Stimulated activated CD8-positive, alpha-beta memory T cell treated with anti-CD3 and anti-CD28 coated beads, Interleukin-7, amount 100 ng/mL, for 4 hours (primary cell): ENCODE results near the gene CDK5RAP2.
"Not testable (repeated sequence)": the region's sequence is repeated elsewhere in the genome, so short reads cannot be mapped to it uniquely, and the experiment has no call there.

ENCODE experiments used
- DNase-seq, 2 donors: peaks; one replicate each; pipeline ENCODE4 v3.0.0-alpha.2; 2020; ENCODE audit warnings: low read depth in 2 of 2

Gene CDK5RAP2

DNA sequence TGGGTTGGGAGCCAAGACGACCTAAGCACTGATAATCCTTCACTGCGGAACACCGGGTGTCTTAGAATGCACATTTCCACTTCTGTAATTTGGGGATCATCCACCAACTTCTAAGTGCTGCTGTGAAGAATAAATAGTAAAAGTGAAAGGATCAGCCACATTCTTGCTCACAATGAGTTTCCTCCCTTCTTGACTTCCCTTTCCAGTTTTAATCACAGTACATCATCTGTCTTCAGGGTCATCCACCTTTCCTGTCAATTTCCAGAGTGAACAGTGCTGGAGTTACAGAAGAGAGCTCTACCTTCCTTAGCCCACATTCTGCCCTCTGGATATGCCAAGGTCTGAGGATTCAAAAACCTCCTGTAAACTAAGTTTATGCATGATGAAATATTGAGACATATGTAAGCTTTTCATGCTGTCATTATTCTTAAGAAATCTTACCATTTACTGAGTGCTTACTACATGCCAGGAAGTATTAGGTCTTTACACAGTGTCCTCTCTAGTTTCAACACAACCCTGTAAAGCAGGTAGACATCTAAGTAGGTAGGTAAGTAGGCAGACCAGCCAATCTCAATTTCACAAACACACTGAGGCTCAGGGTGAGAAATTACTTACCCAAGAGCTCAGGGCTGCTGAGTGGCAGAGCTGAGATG is 105.2 kb downstream of the CDK5RAP2 start:
- DNase-seq = no peak

DNA sequence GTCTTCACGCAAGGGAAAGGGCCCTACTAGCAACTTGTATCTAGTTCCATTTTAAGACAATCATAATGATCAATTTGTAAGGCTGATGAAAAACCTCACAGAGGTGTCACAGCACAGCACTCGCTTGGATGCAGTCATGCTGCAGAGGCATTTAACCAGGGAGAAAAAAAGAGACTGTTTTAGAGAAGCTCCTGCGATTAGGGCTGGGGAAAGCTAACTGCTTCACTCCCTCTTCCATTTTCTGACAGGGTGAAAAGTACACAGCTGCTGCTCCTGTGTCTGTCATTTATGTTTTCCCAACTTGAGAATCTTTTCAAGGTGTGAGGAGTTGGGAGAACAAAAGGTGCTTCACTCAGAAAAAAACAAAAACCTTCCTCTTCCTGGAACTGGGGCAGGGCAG is 106.4 kb downstream of the CDK5RAP2 start:
- DNase-seq = no peak

DNA sequence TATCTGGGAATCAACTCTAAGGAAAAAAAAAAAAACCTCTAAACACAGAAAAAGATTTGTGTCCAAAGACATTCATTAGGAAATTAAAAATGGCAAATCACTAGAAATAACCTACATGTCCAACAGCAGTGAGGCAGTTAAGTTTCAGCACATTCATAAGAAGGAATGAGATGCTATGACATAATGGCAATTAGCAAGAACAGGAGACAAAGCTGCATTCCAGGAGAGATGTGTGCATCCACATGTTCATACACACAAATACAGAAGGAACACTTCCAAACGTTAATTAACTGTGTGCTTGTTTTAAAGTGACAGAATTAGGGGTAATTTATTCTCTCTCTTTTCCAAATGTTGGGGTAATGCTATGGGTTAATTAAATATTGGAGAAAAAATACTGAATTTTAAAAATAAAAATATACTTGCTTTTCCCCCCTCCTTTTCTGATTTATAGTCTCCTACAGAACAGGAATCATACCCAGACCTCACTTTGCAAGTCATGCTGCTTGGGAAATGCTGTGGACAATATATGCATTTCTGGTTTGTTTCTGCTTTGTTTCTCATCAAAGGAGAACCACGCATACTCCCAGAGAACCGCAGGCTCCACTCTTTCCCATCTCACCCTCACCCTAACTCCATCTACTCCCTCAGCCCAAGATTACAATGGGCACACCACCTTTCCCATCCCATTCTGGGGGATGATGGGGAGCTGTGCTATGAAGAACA is 114.1 kb downstream of the CDK5RAP2 start:
- DNase-seq = no peak

- no peak for DNase-seq
These were observed 115.0 kb downstream of the CDK5RAP2 start for GRCh38 chr9:120464887-120465421.

DNA sequence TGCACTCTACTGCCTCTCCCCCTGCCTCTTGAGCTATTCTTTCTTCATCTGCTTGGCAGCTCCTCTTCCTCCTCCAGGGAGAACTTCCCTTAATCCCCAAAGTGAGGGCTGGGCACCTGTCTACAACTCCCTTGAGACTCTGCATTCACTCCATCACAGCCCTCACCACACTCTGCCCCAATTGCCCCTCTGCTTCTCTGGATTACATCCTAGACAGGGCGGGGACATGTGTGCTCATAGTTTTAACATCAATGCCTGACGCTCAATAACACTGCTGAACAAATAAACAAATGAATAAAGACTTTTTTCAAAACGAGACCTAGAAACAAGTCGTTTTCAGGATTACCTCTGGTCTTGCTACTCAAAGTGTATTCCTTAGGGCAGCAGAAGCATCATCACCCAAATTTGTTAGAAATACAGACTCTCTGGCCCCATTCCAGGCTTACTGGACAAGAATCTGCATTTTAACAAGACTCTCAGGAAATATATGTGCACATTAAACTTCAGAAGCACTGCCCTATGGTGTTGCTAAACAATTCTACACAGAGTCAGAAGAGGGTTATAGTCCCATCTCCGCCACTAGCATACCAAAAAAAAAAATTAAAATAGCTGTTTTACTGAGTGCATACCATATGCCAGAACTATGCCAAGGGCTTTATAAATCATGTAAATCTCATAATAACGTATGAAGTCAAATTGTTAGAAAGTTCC is 115.6 kb downstream of the CDK5RAP2 start:
- no peak for DNase-seq

DNA sequence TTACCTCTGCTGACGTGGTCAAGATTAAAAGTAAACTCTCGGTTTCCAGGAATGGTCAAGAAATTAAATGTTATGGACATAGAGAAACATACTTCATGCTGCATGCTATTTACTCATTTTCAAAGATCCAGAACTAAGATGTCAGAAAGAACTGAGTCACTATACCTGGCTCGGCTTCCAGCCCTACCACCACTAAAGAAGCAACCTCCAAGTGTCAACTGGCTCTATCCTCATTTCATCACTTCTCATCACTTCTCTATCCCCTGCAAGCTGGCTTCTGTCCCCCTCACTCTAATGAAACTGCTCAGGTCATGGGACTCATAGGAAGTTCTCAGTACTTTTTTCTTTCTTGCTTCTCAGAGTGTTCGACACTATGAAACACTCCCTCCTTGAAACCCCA is 116.2 kb downstream of the CDK5RAP2 start:
- DNase-seq = no peak

- DNase-seq = not testable (repeated sequence)
These were observed 118.3 kb downstream of the CDK5RAP2 start for GRCh38 chr9:120461677-120462076.

DNA sequence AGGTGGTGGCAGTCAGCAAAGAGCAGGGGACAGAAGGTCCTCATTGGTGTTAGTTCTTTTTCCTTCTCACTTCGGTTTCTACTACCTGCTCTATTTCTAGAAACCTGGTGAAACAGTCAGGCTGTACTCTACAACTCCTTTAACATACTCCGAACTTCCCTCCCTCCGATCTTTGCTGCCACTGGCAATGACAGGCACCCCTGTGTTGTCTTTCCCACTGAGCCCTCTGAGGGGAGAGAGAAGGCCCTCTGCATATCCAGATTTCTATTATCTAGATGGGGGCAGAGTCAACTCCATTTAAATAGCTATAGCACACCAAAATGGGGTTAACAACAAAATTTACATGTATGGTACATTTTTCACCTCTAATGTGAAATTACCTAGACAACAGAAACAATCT is 123.7 kb downstream of the CDK5RAP2 start:
- DNase-seq = no peak

DNA sequence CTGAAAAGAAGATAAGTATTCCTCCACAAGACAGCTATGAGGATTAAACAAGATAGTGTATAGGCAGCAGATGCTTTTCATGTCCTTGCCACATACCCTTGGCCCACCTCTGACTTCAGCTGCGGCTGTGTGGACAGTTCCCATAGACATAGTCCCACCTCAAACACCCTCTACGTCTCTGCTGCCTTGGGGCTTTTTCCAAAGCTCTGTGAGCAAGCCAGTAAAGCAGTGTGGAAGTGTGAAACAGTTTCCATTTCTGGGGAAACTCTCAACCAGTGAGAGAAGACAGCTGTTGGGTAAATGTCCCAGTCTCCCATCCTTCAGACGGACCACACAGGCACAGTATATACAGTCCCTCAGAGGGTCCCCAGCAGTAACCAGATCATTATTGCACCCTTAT is 125.5 kb downstream of the CDK5RAP2 start:
- DNase-seq = no peak

DNA sequence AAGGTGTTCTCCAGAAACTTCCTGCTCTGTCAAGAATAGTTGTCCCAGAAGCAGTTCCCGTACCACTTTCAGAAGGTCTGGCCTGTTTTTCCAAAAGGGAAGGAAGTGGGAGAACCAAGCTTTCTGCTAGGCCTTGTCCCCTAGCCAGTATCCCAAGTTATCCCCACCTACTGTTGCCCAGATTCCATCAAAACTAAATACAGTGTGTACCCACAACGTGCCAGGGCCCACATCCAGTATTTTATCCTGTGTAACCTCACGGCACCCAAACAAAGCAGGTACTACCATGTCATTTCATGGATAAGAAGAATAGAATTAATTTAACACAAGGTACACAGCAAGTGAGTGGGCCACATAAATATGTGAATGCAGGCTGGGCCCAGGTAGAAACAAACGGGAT is 126.2 kb downstream of the CDK5RAP2 start:
- DNase-seq = no peak

DNA sequence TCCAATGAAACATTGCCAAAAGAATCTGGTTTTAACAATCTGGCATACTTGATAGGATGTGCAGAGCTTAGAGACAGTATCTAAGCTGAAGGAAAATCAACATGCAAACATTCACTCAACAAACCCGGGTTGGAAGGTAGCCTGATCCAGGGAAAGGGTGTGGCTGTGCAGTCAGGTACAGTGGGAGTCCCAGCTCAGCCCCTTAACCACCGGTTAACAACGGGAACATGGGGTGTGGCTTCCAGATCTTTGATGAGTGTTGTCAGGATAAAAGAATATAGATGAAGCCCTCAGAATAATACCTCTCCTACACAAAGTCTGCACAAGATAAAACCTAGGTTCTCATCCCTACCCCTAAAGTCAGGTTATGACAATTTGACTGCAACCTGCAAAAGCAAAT is 127.3 kb downstream of the CDK5RAP2 start:
- no peak for DNase-seq

- DNase-seq = no peak
These were observed 129.1 kb downstream of the CDK5RAP2 start for GRCh38 chr9:120450916-120451315.

- DNase-seq = no peak
These were observed 130.4 kb downstream of the CDK5RAP2 start for GRCh38 chr9:120449566-120449965.

DNA sequence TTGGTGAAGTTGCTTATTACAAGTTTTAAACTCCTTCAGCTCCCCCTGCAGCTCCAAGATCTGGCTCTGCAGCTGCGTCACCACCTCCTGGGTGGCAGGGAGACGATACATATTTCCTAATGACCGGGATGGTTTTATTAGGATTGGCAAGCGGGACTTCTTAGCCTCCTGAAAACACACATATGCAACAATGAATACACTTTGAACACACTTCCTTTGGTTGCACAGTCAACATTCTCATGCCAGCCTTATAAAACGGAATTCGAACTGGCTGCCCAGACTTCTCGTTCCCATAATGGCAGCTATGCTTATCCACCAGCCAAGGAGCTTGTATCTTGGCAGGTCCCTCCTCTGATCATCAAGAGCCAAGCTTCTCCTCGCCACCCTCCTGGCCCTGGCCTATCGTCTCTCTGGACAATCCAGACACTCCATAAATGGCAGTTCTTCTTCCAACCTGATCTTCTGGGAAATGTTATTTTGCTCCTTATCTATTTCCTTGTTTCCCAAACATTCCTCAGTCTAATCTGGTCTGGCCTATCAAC is 131.9 kb downstream of the CDK5RAP2 start:
- DNase-seq = no peak

GRCh38 chr9:120446671-120447070 is 133.3 kb downstream of the CDK5RAP2 start:
- no peak for DNase-seq

DNA sequence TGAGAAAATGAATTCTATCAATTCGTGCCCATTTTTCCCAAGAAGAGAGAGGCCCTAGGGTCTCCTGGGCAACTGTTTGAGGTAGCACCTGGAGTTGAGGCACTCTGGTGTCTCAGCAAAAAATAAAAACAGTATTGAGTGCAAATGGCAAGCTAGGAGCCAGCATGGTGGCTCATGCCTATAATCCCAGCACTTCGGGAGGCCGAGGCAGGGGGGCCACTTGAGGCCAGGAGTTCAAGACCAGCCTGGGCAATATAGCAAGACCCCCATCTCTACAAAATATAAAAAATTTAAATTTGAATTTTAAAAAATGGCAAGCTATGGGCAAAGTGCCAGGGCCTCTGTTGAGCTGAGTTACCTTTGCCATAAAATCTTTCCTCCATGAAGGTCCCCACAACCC is 136.0 kb downstream of the CDK5RAP2 start:
- DNase-seq = no peak

- no peak for DNase-seq
These were observed 136.5 kb downstream of the CDK5RAP2 start for GRCh38 chr9:120443489-120443888.

DNA sequence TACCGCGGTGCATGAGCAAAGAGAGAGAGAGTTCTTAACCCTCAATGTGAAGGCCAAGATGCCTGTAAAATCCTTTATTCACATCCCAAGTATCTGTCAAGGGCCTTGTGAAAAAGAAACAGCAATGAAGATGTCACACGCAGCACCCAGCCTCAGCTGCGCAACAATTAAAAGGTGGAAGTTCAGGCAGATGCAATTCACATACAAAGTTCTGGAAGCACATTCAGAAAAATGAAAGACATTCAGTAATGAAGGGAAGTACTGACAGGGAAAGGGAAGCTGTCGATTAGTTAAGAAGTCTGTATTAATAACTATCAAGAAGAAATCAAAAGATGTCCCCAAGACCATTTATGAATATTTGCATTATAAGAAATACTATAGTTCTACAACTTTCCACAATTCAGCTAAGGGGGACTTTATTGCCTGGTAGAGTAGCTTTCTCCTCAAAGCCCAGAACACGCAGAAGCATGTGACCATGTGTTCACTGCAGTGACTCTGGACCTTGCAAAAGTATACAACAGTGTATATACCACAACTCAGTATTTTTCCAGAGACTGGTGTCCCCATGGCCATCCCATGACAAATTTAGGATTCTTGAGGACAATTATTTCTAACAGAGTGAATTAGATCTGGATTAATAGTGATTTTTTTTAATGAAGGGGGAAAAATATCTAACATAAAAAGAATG is 137.5 kb downstream of the CDK5RAP2 start:
- DNase-seq = no peak

- no peak for DNase-seq
These were observed 138.3 kb downstream of the CDK5RAP2 start for GRCh38 chr9:120441426-120442307.

- no peak for DNase-seq
These were observed 139.2 kb downstream of the CDK5RAP2 start for GRCh38 chr9:120440791-120441190.

- DNase-seq = no peak
These were observed 140.0 kb downstream of the CDK5RAP2 start for GRCh38 chr9:120439926-120440325.
